ENCODE data around the gene FHIT.

DNA sequence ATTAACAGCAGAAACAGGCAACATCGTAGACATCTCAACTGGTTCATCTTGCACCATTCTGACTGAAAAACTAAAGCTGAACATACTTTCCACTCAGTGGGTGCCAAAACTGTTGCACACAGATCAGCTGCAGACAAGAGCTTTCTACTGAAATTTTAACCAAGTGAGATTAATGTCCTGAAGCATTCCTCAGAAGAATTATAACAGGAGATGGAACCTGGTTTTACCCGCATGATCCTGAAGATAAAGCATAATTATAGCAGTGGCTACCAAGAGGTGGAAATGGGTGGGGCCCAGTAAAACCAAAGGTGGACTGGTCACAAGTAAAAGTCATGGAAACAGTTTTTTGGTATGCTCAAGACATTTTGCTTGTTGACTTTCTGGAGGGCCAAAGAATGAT lies 858.8 kb downstream of the FHIT start:
- TF ChIP-seq, protein P1, sequence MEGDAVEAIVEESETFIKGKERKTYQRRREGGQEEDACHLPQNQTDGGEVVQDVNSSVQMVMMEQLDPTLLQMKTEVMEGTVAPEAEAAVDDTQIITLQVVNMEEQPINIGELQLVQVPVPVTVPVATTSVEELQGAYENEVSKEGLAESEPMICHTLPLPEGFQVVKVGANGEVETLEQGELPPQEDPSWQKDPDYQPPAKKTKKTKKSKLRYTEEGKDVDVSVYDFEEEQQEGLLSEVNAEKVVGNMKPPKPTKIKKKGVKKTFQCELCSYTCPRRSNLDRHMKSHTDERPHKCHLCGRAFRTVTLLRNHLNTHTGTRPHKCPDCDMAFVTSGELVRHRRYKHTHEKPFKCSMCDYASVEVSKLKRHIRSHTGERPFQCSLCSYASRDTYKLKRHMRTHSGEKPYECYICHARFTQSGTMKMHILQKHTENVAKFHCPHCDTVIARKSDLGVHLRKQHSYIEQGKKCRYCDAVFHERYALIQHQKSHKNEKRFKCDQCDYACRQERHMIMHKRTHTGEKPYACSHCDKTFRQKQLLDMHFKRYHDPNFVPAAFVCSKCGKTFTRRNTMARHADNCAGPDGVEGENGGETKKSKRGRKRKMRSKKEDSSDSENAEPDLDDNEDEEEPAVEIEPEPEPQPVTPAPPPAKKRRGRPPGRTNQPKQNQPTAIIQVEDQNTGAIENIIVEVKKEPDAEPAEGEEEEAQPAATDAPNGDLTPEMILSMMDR (IDR thresholded peaks at IDR 0.05): no peak
- TF ChIP-seq POLR2A (IDR thresholded peaks at IDR 0.05): no peak
